OCI-LY1 (cell line): ENCODE measurements around the gene CREG1.

Experiments used
- H2AFZ ChIP-seq: fragments of 200-600 bp; sonication (generic), shearing (Covaris generic); 2 replicates; pipeline ENCODE4 v1.6.0; 2014; ENCODE audit warnings: antibody characterized with exemption, mild to moderate bottlenecking, low read length
- H3F3A ChIP-seq: fragments of 200-600 bp; sonication (generic), shearing (Covaris generic); 2 replicates; pipeline ENCODE4 v1.6.0; 2014; ENCODE audit warnings: mild to moderate bottlenecking, antibody characterized with exemption, low read length, moderate library complexity; ENCODE audit not compliant: insufficient read depth
- H3K27ac ChIP-seq: fragments of 200-600 bp; sonication (generic); 2 replicates; pipeline ENCODE4 v1.5.1; 2014; ENCODE audit warnings: low read length, mixed run types, mild to moderate bottlenecking, low read depth; ENCODE audit not compliant: poor library complexity, severe bottlenecking
- H3K27me3 ChIP-seq: fragments of 200-600 bp; sonication (generic); 2 replicates; pipeline ENCODE4 v1.6.0; 2014; ENCODE audit warnings: antibody characterized with exemption, mild to moderate bottlenecking, low read length, moderate library complexity; ENCODE audit not compliant: insufficient read depth
- H3K36me3 ChIP-seq: fragments of 200-600 bp; sonication (generic); 2 replicates; pipeline ENCODE4 v1.6.1; 2014; ENCODE audit warnings: mild to moderate bottlenecking, antibody characterized with exemption, low read length, moderate library complexity, mixed read lengths; ENCODE audit not compliant: insufficient read depth
- H3K4me1 ChIP-seq: fragments of 200-600 bp; sonication (generic); 2 replicates; pipeline ENCODE4 v1.5.1; 2014; ENCODE audit warnings: mild to moderate bottlenecking, low read length, moderate library complexity; ENCODE audit not compliant: insufficient read depth, severe bottlenecking
- H3K4me2 ChIP-seq: fragments of 200-600 bp; sonication (generic), shearing (Covaris generic); 2 replicates; pipeline ENCODE4 v1.6.1; 2014; ENCODE audit warnings: low read length
- H3K4me3 ChIP-seq: fragments of 200-600 bp; sonication (generic); 2 replicates; pipeline ENCODE4 v1.5.1; 2014; ENCODE audit warnings: low read length, low read depth, mild to moderate bottlenecking, mixed read lengths; ENCODE audit not compliant: poor library complexity, severe bottlenecking
- H3K79me2 ChIP-seq: fragments of 200-600 bp; shearing (Covaris generic); 2 replicates; pipeline ENCODE4 v1.6.1; 2016; ENCODE audit warnings: mixed run types, low read length, mixed read lengths; ENCODE audit not compliant: insufficient read depth
- H3K9ac ChIP-seq: fragments of 200-600 bp; sonication (generic), shearing (Covaris generic); 2 replicates; pipeline ENCODE4 v1.6.1; 2014; ENCODE audit warnings: mild to moderate bottlenecking, low read length, mixed read lengths
- H3K9me2 ChIP-seq: fragments of 200-600 bp; sonication (generic), shearing (Covaris generic); 2 replicates; pipeline ENCODE4 v1.6.1; 2014; ENCODE audit warnings: low read depth, mild to moderate bottlenecking, low read length, mixed read lengths
- H3K9me3 ChIP-seq: fragments of 200-600 bp; shearing (Covaris generic); 2 replicates; pipeline ENCODE4 v1.6.1; 2014; ENCODE audit warnings: low read length, mixed read lengths
- H4K20me1 ChIP-seq: fragments of 200-600 bp; sonication (generic), shearing (Covaris generic); 2 replicates; pipeline ENCODE4 v1.6.0; 2016; ENCODE audit warnings: mild to moderate bottlenecking, low read length; ENCODE audit not compliant: insufficient read depth
- CTCF ChIP-seq: fragments of 200-600 bp; sonication (generic), shearing (Covaris generic); IDR thresholded peaks from 2 replicates; pipeline ENCODE4 v1.5.1; 2017; ENCODE audit warnings: mild to moderate bottlenecking, antibody characterized with exemption, low read length, moderate library complexity, mixed read lengths
- EZH2 ChIP-seq: fragments of 200-600 bp; sonication (generic), shearing (Covaris generic); IDR thresholded peaks from 2 replicates; pipeline ENCODE4 v1.8.0; 2017; ENCODE audit warnings: borderline replicate concordance, mixed run types, mild to moderate bottlenecking, antibody characterized with exemption, low read length, moderate library complexity, mixed read lengths

Gene CREG1

DNA sequence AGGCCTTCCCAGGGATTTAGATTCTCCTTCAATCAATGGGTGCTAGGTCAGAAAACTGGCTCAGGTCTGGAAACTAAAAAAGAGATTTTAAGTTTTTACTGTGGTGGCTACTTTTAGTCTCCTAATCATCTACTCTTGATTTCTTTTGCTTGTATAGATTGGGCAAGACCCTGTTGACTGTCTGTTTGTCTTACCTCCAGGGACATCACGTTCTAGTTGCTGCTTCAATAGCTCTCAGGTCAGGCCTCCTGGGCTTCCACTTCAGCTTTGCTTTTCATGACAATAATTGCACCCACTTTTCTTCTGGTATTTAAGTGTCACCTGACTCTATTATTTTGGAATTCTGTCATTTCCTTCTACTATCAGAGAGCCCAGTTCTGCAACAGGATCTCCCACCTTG lies 28.5 kb upstream of the CREG1 start:
- no peak overlapping the region for H3K4me3 ChIP-seq
- no peaks in the 10 kb centered on the region for H3K4me1 ChIP-seq
- no peaks in the 10 kb centered on the region for H3K27me3 ChIP-seq
- peaks cover 12% of the 10 kb centered on the region for H3K36me3 ChIP-seq
- no peaks in the 10 kb centered on the region for H3K79me2 ChIP-seq
- H2AFZ ChIP-seq: no peak overlapping the region
- no peaks in the 10 kb centered on the region for H4K20me1 ChIP-seq
- no peak overlapping the region for H3K9ac ChIP-seq
- H3K27ac ChIP-seq: no peak overlapping the region
- no peaks in the 10 kb centered on the region for H3K9me3 ChIP-seq
- no peaks in the 10 kb centered on the region for H3K9me2 ChIP-seq
- no peaks in the 10 kb centered on the region for H3F3A ChIP-seq
- H3K4me2 ChIP-seq: no peak overlapping the region
- TF ChIP-seq EZH2 (no peak), CTCF (no peak)

DNA sequence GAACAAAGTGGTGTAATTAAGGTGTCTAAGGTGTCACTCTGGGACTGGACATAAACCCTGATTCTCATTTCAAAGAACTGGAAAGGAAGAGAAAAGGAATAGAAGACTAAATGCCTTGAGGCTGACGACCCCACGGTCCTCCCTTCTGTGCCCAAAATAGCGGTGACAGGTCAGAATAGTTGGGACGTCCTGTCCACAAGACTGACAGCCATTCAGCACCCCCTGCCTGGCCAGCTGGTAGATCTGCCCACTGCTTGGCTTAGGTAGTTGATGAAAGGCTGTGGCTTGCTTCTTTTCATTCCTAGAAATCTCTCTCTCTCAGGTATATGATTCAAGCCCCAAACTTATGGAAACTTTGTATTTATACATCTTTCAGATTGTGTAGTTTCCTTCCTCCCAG lies 26.4 kb upstream of the CREG1 start:
- Histone ChIP-seq H3F3A (no peaks in the 10 kb centered on the region), H3K9ac (no peak overlapping the region), H3K27me3 (no peaks in the 10 kb centered on the region), H3K27ac (no peak overlapping the region), H3K79me2 (no peaks in the 10 kb centered on the region), H3K4me3 (no peak overlapping the region), H3K9me2 (no peaks in the 10 kb centered on the region), H3K4me1 (no peaks in the 10 kb centered on the region), H3K4me2 (no peak overlapping the region), H3K9me3 (no peaks in the 10 kb centered on the region), H4K20me1 (no peaks in the 10 kb centered on the region), H3K36me3 (peaks cover 12% of the 10 kb centered on the region), H2AFZ (no peak overlapping the region)
- TF ChIP-seq CTCF (no peak), EZH2 (no peak)

DNA sequence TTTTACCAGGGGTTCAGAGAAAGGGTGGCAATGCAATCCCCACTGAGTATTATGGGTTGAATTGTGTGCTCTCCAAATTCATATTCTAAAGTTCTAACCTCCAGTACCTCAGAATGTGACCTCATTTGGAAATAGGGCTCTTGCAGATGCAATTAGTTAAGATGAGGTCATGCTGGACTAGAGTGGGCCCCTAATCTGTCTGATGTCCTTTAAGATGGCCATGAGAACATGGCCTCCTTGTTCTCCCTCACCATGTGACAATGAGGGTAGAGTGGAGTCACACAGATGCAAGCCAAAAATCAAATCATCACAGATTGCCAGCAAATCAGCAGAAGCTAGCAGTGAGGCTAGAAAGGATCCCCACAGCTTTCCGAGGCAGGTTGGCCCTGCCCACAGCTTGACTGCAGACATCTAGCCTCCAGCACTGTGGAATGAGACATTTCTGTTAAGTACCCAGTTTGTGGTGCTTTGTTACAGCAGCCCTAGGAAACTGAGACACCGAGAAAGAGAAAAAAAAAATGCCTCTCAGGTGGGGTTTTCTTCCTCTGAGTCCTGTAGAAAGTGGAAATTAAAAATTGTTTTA lies 25.5 kb upstream of the CREG1 start:
- H3K79me2 ChIP-seq: no peaks in the 10 kb centered on the region
- H3K9ac ChIP-seq: no peak overlapping the region

More for the DNA sequence above, 25.5 kb upstream of the CREG1 start:
- TF ChIP-seq CTCF (no peak), EZH2 (no peak)
- Histone ChIP-seq H3K27me3 (no peaks in the 10 kb centered on the region), H3K4me2 (no peak overlapping the region), H4K20me1 (no peaks in the 10 kb centered on the region), H3K9me3 (0 out of 2 replicates have a peak, but pooled peaks cover 4% of the 10 kb centered on the region), H3K4me3 (no peak overlapping the region), H3K27ac (no peak overlapping the region), H3K4me1 (no peaks in the 10 kb centered on the region), H3K9me2 (no peaks in the 10 kb centered on the region), H2AFZ (no peak overlapping the region), H3K36me3 (peaks cover 10% of the 10 kb centered on the region), H3F3A (no peaks in the 10 kb centered on the region)
